ENCODE measurements around the gene KLF16. TPM values are rescaled to one million over a fixed set of nuclear protein-coding genes. Genes with fewer than 3 reads are reported as not detected.
A peak's percentile ranks its signal among the peaks of the same experiment; 100 is the strongest.

The KLF16 gene
- total RNA-seq, 1 donor from 2014 or later = 15.2 TPM

DNA sequence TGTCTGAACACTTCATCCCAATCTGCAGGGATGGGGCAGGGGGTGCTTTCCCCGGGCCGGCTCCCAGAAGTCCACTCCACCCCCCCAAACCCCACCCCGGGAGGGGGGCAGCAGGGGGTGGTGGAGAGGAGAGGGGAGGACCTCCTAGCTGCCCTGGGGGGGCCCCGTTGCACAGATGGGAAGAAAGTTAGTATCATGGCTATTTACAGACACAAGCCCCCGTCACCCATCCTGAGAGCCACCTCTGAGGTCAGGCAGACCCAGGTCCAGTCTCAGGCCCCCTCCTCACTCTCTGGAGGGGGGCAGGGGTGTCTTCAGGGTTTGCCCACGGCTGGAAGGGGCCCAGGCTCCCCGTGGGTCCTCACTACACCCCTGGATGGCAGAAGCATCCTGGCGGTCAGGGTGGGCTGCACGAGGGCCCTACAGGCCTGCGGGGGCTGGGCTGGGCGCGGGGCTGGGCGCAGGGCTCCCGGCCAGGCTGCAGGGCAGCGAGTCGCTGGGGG is 9.3 kb downstream of the KLF16 start:
- DNase-seq (ENCODE audit: low spot score in 2 of 2) = no peak
- H3K9me3 ChIP-seq = no peaks in the 10 kb centered on the region
- intact Hi-C loops (cut with DNase I) = no loop called here
- TF ChIP-seq, protein P1, sequence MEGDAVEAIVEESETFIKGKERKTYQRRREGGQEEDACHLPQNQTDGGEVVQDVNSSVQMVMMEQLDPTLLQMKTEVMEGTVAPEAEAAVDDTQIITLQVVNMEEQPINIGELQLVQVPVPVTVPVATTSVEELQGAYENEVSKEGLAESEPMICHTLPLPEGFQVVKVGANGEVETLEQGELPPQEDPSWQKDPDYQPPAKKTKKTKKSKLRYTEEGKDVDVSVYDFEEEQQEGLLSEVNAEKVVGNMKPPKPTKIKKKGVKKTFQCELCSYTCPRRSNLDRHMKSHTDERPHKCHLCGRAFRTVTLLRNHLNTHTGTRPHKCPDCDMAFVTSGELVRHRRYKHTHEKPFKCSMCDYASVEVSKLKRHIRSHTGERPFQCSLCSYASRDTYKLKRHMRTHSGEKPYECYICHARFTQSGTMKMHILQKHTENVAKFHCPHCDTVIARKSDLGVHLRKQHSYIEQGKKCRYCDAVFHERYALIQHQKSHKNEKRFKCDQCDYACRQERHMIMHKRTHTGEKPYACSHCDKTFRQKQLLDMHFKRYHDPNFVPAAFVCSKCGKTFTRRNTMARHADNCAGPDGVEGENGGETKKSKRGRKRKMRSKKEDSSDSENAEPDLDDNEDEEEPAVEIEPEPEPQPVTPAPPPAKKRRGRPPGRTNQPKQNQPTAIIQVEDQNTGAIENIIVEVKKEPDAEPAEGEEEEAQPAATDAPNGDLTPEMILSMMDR (IDR thresholded peaks at IDR 0.05) = no peak
- no peak overlapping the region for H3K4me3 ChIP-seq
- peaks cover 0 to 5% of the 10 kb centered on the region in 2 donors for H3K36me3 ChIP-seq
- no peaks in the 10 kb centered on the region for H3K27me3 ChIP-seq
- no peak overlapping the region for H3K27ac ChIP-seq
- peaks cover 6 to 20% of the 10 kb centered on the region in 2 donors for H3K4me1 ChIP-seq

DNA sequence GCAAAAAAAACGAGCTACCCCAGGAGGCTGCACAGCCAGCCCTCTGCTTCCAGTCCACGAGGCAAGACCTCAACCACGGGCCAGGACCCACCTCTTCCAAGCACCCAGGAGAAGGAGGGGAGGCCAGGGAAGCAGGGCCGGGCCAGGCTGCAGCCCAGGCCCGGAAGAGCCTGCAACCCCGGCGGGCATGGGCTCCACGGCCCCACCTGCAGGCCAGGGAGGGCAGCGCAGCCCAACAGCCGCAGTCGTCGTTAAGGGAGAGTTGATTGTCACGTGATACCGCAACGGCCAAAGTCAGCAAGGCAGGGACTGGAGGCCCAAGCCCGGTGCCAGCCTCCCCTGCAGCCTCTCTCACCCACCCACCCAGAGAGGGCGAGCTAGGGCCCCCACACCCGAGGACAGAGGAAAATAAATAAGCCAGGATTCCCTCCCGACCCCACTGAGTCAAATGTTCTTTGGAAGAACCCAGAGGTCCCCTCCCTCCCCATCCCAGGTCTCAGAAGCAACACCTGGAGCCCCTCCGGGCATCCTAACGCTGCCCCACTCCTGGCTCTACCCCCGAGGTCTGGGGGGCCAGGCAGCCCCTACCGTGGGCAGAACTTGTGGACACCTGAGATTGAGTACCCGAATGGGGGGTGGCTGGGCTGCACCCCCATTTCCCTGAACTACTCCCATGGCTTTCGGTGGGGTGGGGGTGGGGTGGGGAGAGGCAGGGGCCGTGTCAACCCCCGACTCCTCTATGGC is 9.9 kb downstream of the KLF16 start:
- Histone ChIP-seq H3K4me3 (no peak overlapping the region), H3K9me3 (no peaks in the 10 kb centered on the region), H3K27me3 (no peaks in the 10 kb centered on the region), H3K27ac (no peak overlapping the region), H3K4me1 (peaks cover 6 to 20% of the 10 kb centered on the region in 2 donors), H3K36me3 (peaks cover 0 to 5% of the 10 kb centered on the region in 2 donors)
- DNase-seq (ENCODE audit: low spot score in 2 of 2) = peak in 1 of 2 donors; percentile 83
- TF ChIP-seq, protein P1 (IDR thresholded peaks at IDR 0.05) = peak; percentile 72 to 89 (median 84)
- intact Hi-C loops (cut with DNase I) = no loop called here

DNA sequence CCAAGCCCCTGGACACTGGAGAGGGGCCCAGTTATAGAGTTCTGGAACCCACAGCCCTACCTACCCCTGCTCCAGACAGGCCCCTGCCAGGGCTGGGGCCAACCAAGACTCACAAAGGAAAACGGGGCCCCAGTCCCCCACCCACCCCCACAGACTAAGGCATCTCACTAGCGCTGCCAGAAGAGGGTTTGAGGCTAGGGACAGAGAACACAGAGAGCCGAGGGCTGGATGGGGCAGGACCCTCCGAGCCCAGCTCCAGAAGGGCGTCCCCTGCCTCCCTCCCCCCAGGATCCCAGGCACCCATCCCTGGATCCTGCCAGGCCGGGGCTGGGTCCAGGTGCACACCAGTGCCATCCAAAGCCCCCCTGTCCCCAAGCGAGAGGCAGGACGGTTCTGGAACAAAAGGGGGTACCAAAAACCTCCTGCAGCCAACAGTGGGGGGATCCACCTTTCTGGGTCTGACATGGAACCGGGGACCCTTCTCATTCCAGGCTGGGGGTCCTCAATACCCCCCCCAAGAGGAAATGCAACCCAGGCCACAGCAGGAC is 10.7 kb downstream of the KLF16 start:
- no peak overlapping the region for H3K27ac ChIP-seq
- peaks cover 0 to 5% of the 10 kb centered on the region in 2 donors for H3K36me3 ChIP-seq
- no peak overlapping the region for H3K4me3 ChIP-seq
- intact Hi-C loops (cut with DNase I) = no loop called here
- TF ChIP-seq, protein P1 (IDR thresholded peaks at IDR 0.05) = no peak
- H3K4me1 ChIP-seq = peaks cover 5 to 13% of the 10 kb centered on the region in 2 donors
- DNase-seq (ENCODE audit: low spot score in 2 of 2) = no peak
- no peaks in the 10 kb centered on the region for H3K9me3 ChIP-seq
- no peaks in the 10 kb centered on the region for H3K27me3 ChIP-seq

DNA sequence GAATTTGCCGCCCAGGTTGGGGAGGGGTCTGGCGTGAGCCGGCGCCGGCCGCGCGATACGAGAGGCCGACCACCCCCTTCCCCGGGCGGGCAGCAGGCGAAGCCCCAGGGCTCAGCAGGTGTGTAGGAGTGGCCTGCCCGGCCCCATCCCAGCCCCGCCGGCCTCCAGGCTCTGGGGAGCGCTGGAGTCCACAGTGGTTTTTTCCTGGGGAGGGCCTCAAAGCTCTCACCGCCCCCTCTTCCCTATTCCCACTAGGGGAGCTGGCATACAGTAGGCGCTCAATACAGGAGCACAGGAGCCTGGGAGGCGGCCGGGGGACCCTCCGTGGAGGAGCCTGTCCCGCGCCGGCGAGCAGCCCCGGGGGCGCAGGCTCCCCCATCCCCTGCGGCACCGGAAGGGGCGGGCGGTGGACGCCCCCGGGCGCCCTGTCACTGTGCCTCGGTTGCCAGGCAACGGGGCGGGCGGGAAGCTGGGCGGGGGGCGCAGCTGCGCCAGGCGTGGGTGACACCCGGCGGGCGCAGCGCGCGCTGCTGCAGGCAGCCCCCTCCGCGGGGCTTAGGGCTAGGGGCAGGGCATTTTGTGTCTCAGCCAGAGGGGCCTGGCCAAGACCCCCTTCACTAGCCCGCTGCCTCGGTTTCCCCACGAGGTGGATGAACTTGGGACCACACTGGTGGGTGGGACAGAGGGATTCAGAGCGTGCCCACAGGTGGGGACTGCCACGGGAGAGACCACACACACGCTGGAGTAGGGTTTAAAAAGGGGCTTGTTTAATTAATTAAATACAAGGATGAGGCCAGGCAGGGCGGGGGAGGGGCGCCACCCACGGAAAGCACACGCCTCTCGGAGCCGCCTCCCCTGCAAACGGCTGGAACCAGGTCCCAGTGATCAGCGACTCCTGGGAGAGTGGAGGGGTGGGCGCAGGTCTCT is 11.5 kb downstream of the KLF16 start:
- Histone ChIP-seq H3K4me1 (peaks cover 6 to 12% of the 10 kb centered on the region in 2 donors), H3K27me3 (no peaks in the 10 kb centered on the region), H3K9me3 (no peaks in the 10 kb centered on the region), H3K4me3 (no peak overlapping the region), H3K27ac (no peak overlapping the region), H3K36me3 (peaks cover 0 to 5% of the 10 kb centered on the region in 2 donors)
- intact Hi-C loops (cut with DNase I) = no loop called here
- TF ChIP-seq, protein P1 (IDR thresholded peaks at IDR 0.05) = no peak
- DNase-seq (ENCODE audit: low spot score in 2 of 2) = no peak

DNA sequence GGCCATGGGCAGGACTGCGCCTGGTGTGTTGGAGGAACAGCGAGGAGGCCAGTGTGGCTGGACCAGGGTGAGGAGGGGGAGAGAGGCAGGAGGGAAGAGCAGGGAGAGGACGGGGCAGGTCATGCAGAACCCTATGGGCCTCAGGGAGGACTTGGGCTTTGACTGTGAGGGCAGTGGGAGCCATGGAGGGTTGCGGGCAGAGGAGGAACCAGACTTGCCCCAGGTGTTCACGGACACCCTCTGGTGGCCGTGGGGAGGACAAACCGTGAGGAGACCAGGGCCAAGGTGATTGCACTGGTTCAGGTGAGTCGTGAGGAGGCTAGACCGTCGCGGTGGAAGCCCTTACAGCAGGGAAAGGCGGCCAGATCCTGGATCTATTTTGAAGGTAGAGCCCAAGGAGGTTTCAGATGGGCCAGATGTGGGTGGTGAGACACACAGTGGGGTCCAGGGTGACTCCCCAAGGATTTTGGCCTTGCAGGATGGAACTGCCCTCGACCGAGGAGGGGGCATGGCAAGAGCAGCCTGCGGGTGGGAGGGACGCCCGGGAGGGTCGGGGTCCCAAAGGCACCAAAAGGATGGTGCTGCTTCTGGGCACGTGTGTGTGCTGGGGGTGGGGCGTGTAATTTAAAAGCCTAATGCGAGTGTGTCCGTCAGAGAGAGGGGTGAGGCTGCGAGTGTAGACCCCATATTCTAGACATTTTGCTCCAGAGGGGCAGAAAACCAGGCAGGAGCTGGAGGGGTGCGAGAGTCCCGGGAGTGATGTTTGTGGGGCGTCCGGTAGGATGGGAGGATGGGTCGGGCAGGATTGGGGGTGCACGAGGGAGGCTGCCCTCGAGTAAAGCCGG is 12.3 kb downstream of the KLF16 start:
- peaks cover 12 to 21% of the 10 kb centered on the region in 2 donors for H3K4me1 ChIP-seq

More for the DNA sequence above, 12.3 kb downstream of the KLF16 start:
- H3K27me3 ChIP-seq = no peaks in the 10 kb centered on the region
- peaks cover 0 to 5% of the 10 kb centered on the region in 2 donors for H3K36me3 ChIP-seq
- no peaks in the 10 kb centered on the region for H3K9me3 ChIP-seq
- no peak overlapping the region for H3K4me3 ChIP-seq
- intact Hi-C loops (cut with DNase I) = no loop called here
- DNase-seq (ENCODE audit: low spot score in 2 of 2) = no peak
- no peak overlapping the region for H3K27ac ChIP-seq
- TF ChIP-seq, protein P1 (IDR thresholded peaks at IDR 0.05) = no peak
